GM10266 (cell line): ENCODE data around the gene ERMP1.

Source experiments
- DNase-seq: peaks from one replicate; pipeline ENCODE4 v3.0.0; 2012; ENCODE audit errors: extremely low spot score
- TF ChIP-seq, protein P1 (sequence below): IDR thresholded peaks from 2 replicates; pipeline ENCODE4 v1.5.1; 2012; ENCODE audit warnings: mild to moderate bottlenecking, low read depth; ENCODE audit not compliant: control insufficient read depth, insufficient read depth; ENCODE audit errors: missing control alignments

Gene ERMP1

DNA sequence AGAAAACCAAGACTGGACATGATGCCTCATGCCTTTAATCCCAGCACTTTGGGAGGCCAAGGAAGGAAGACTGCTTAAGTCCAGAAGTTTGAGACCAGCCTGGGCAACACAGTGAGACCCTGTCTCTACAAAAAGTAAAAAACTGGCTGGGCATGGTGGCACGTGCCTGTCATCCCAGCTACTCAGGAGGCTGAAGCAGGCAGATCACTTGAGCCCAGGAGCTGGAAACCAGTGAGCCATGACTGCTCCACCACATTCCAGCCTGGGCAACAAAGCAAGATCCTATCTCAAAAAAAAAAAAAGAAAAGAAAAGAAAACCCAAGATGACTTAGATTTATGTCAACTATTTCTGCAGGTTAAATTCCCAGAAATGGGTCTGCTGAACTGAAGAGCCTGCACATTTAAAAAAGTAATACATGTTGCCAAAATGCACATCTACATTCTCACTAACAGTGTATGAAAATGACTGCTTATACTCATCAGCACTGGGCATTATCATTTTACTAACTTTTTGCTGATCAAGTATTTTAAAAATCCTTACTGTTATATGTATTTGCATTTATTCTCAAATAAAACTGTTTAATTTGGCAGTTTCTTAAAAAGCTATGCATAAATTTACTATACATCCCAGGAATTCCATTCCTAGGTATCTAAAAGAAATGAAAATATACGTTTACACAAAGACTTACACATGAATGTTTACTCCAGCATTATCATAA lies 14.3 kb downstream of the ERMP1 start:
- TF ChIP-seq, protein P1, sequence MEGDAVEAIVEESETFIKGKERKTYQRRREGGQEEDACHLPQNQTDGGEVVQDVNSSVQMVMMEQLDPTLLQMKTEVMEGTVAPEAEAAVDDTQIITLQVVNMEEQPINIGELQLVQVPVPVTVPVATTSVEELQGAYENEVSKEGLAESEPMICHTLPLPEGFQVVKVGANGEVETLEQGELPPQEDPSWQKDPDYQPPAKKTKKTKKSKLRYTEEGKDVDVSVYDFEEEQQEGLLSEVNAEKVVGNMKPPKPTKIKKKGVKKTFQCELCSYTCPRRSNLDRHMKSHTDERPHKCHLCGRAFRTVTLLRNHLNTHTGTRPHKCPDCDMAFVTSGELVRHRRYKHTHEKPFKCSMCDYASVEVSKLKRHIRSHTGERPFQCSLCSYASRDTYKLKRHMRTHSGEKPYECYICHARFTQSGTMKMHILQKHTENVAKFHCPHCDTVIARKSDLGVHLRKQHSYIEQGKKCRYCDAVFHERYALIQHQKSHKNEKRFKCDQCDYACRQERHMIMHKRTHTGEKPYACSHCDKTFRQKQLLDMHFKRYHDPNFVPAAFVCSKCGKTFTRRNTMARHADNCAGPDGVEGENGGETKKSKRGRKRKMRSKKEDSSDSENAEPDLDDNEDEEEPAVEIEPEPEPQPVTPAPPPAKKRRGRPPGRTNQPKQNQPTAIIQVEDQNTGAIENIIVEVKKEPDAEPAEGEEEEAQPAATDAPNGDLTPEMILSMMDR: no peak
- no peak for DNase-seq

DNA sequence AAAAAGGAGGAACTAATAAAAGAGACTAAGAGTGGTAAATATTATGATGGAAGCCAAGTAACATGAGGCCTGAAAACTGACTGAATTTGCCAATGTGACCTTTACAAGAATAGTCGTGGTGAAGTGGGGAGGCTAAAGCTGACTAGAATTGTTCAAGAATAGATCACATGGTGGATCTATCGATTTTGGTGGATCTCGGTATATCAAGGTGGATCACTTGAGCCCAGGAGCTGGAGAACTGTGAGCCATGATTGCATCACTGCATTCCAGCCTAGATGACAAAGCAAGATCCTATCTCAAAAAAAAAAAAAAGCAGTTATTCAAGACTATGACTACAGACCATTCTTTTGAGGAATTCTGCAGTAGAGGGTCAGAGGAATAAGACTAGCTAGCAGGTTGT lies 15.1 kb downstream of the ERMP1 start:
- TF ChIP-seq, protein P1: no peak
- no peak for DNase-seq

- TF ChIP-seq, protein P1: no peak
- no peak for DNase-seq
Measured at GRCh38 chr9:5815461-5815860, 17.5 kb downstream of the ERMP1 start.

GRCh38 chr9:5813824-5814223 lies 19.1 kb downstream of the ERMP1 start:
- TF ChIP-seq, protein P1: no peak
- DNase-seq: no peak

GRCh38 chr9:5811751-5812150 lies 21.2 kb downstream of the ERMP1 start:
- DNase-seq: no peak
- TF ChIP-seq, protein P1: no peak

GRCh38 chr9:5805478-5805877 lies 27.4 kb downstream of the ERMP1 start:
- TF ChIP-seq, protein P1: no peak

DNA sequence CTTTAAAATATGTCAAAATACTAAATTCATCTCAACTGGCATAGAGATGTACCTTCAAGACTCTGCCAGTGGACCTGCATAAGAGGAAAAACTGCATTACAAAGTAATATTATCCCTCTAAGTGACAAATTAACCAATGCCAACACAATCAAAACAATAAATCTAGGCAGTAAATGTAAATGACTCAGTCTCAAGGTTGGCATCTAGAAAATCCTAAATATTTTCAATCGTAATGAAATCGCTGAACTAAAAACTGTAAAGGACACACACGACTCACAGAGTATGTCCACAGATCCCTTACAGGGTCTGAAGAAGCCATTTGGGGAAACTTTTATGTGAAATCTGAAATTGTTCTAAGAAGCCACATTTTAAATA lies 31.2 kb downstream of the ERMP1 start:
- TF ChIP-seq, protein P1: no peak
- no peak for DNase-seq

More at GRCh38 chr9:5805478-5805877, 27.4 kb downstream of the ERMP1 start:
- no peak for DNase-seq
